Activated CD4-positive, alpha-beta memory T cell treated with anti-CD3 and anti-CD28 coated beads, Interleukin-2, amount 10 ng/mL, durations not matched to agents 7 days and 5 days (primary cell): ENCODE measurements around the gene MALT1. TPM values are rescaled to one million over a fixed set of nuclear protein-coding genes. Genes with fewer than 3 reads are reported as not detected.

Source experiments
- CTCF ChIA-PET: fragments of 350-600 bp; sonication (Branson Sonifier 250); formaldehyde crosslinking; loops from one replicate; lab custom pipeline; 2021; ENCODE audit warnings: antibody characterized with exemption, inconsistent platforms; lab: Charles Lee
- POLR2A ChIA-PET: fragments of 350-600 bp; sonication (Branson Sonifier 250); formaldehyde crosslinking; loops from one replicate; lab custom pipeline; 2021; ENCODE audit warnings: antibody characterized with exemption; lab: Charles Lee
- DNase-seq: peaks from one replicate; pipeline ENCODE4 v3.0.0-alpha.2; 2020
- H3K27ac Mint-ChIP-seq: one replicate; pipeline ENCODE4 v1.8.0; 2021; ENCODE audit warnings: mild to moderate bottlenecking, mixed read lengths
- H3K27me3 Mint-ChIP-seq: one replicate; pipeline ENCODE4 v1.8.0; 2021; ENCODE audit warnings: mixed read lengths
- H3K36me3 Mint-ChIP-seq: one replicate; pipeline ENCODE4 v1.8.0; 2021; ENCODE audit warnings: low read depth, mixed read lengths
- H3K4me1 Mint-ChIP-seq: one replicate; pipeline ENCODE4 v1.8.0; 2021; ENCODE audit warnings: mixed read lengths
- H3K4me3 Mint-ChIP-seq: one replicate; pipeline ENCODE4 v1.8.0; 2021; ENCODE audit warnings: mild to moderate bottlenecking, mixed read lengths
- H3K9me3 Mint-ChIP-seq: one replicate; pipeline ENCODE4 v1.8.0; 2021; ENCODE audit warnings: mixed read lengths
- total RNA-seq, 2 experiments: library from RNA; stranded (reverse); gene quantifications; one replicate each; pipeline ENCODE4 v1.2.3, GENCODE V29; 2021

The MALT1 gene
- total RNA-seq, 2 experiments from 2014 or later = 41.0 to 43.0 TPM

GRCh38 chr18:58785870-58786269 lies 114.6 kb downstream of the MALT1 start:
- Mint-ChIP-seq H3K9me3 (no peaks in the 10 kb centered on the region), H3K27ac (no peak overlapping the region), H3K4me1 (peaks cover 2% of the 10 kb centered on the region), H3K27me3 (peaks cover 10% of the 10 kb centered on the region), H3K36me3 (no peaks in the 10 kb centered on the region), H3K4me3 (no peak overlapping the region)
- ChIA-PET POLR2A (no interaction called here), CTCF (interaction anchor here (0.6 to 1.4 kb wide), 2 partner anchors 10 to 285 kb away, joined by 3 read pairs; no protein-coding TSS in a partner anchor)
- no peak for DNase-seq

GRCh38 chr18:58787536-58788149 lies 116.4 kb downstream of the MALT1 start:
- CTCF ChIA-PET = no interaction called here
- Mint-ChIP-seq H3K4me3 (no peak overlapping the region), H3K27me3 (peaks cover 8% of the 10 kb centered on the region), H3K9me3 (no peaks in the 10 kb centered on the region), H3K36me3 (no peaks in the 10 kb centered on the region), H3K27ac (no peak overlapping the region), H3K4me1 (no peaks in the 10 kb centered on the region)
- POLR2A ChIA-PET = no interaction called here
- no peak for DNase-seq

- Mint-ChIP-seq H3K4me1 (no peaks in the 10 kb centered on the region), H3K4me3 (no peak overlapping the region), H3K27me3 (peaks cover 8% of the 10 kb centered on the region), H3K27ac (no peak overlapping the region), H3K9me3 (no peaks in the 10 kb centered on the region), H3K36me3 (no peaks in the 10 kb centered on the region)
- POLR2A ChIA-PET = no interaction called here
- DNase-seq = no peak
- CTCF ChIA-PET = no interaction called here
These were observed 117.2 kb downstream of the MALT1 start for GRCh38 chr18:58788470-58788869.

DNA sequence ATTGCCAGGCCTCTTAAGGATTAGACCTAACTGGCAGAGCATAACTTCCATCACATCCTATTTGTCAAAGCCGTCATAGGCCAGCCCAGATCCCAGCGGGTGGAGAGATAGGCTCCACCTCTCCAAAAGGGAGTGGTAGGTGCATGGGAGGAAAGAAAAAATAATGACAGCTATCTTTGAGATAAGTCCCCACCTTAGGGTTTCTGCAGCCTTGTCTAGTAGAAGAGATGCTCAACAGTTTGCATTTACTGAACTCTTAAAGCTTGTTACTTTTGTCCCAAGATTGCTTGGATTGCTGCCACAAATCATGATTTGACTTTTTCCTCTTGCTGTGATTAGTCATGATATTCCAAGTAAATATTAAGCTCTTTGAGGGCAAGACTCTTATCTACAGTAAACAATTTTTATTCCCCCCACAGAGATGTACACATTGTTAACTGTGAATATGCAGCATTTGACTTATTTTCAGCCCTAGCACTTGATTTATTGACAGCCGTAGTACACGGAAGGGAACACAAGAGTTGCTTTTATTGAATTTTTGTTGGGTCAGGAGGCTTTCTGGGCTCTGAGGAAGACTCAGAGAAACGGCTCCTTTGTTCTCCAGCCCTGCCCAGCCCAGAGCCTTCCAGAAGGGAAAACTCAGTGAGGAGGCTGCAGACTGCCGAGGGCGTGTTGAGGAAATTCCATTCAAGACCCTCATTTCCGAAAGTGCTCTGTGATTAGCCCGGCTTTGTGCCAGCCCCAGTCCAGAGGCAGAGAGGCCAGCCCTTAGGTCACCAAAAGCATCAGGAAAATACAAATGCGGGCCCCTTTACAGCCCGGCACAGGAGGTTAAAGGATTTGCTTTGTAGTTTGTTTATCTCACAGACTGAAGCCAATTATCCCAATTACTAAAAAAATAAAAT lies 118.0 kb downstream of the MALT1 start:
- no peaks in the 10 kb centered on the region for H3K4me1 Mint-ChIP-seq
- CTCF ChIA-PET = no interaction called here
- POLR2A ChIA-PET = no interaction called here
- peaks cover 8% of the 10 kb centered on the region for H3K27me3 Mint-ChIP-seq
- H3K27ac Mint-ChIP-seq = no peak overlapping the region
- no peak for DNase-seq
- no peak overlapping the region for H3K4me3 Mint-ChIP-seq
- no peaks in the 10 kb centered on the region for H3K36me3 Mint-ChIP-seq
- H3K9me3 Mint-ChIP-seq = no peaks in the 10 kb centered on the region

DNA sequence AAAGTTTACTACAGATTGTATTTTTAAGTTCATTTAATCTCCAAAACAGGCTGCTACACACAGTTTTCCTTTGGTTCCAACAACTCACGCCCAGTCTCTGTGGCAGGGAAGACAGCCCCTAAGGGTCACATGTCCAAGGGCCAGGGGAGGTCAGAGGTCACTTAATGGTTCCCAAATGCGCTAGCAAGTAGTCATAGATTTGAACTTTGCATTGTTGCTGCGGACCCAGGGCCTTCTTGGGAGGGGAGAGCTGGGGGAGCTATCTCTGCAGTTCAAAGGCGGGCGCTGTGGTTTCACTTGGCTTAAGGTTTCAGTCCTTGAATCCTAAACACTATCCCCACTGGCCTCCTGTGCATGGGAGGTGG lies 118.6 kb downstream of the MALT1 start:
- no peak overlapping the region for H3K27ac Mint-ChIP-seq
- no peak overlapping the region for H3K4me3 Mint-ChIP-seq
- no peaks in the 10 kb centered on the region for H3K36me3 Mint-ChIP-seq

GRCh38 chr18:58792086-58792485 lies 120.8 kb downstream of the MALT1 start:
- no peak overlapping the region for H3K27ac Mint-ChIP-seq
- H3K4me3 Mint-ChIP-seq = no peak overlapping the region
- ChIA-PET CTCF (interaction anchor here (1.1 to 2.6 kb wide), 3 partner anchors 14 to 24 kb away, joined by 3 to 5 read pairs (median 3); no protein-coding TSS in a partner anchor), POLR2A (no interaction called here)
- no peaks in the 10 kb centered on the region for H3K36me3 Mint-ChIP-seq
- no peaks in the 10 kb centered on the region for H3K4me1 Mint-ChIP-seq
- H3K9me3 Mint-ChIP-seq = no peaks in the 10 kb centered on the region
- peaks cover 7% of the 10 kb centered on the region for H3K27me3 Mint-ChIP-seq
- DNase-seq = no peak

More for the DNA sequence above, 118.6 kb downstream of the MALT1 start:
- no peaks in the 10 kb centered on the region for H3K9me3 Mint-ChIP-seq
- H3K27me3 Mint-ChIP-seq = peaks cover 8% of the 10 kb centered on the region
- DNase-seq = no peak
- POLR2A ChIA-PET = no interaction called here
- no peaks in the 10 kb centered on the region for H3K4me1 Mint-ChIP-seq
- CTCF ChIA-PET = no interaction called here

- H3K36me3 Mint-ChIP-seq = no peaks in the 10 kb centered on the region
These were observed 122.1 kb downstream of the MALT1 start for GRCh38 chr18:58793361-58793760.

GRCh38 chr18:58796220-58796619 lies 125.0 kb downstream of the MALT1 start:
- no peak overlapping the region for H3K27ac Mint-ChIP-seq
- H3K9me3 Mint-ChIP-seq = no peaks in the 10 kb centered on the region
- DNase-seq = no peak
- no peaks in the 10 kb centered on the region for H3K4me1 Mint-ChIP-seq
- H3K27me3 Mint-ChIP-seq = no peaks in the 10 kb centered on the region
- H3K36me3 Mint-ChIP-seq = no peaks in the 10 kb centered on the region
- no peak overlapping the region for H3K4me3 Mint-ChIP-seq
- POLR2A ChIA-PET = no interaction called here
- CTCF ChIA-PET = interaction anchor here (0.7 kb wide), 1 partner anchor 11 kb away, joined by 3 read pairs; no protein-coding TSS in a partner anchor

More at GRCh38 chr18:58793361-58793760, 122.1 kb downstream of the MALT1 start:
- no peak for DNase-seq
- H3K9me3 Mint-ChIP-seq = no peaks in the 10 kb centered on the region
- H3K4me1 Mint-ChIP-seq = no peaks in the 10 kb centered on the region
- no peak overlapping the region for H3K27ac Mint-ChIP-seq
- CTCF ChIA-PET = interaction anchor here (2.6 kb wide), 1 partner anchor 25 kb away, joined by 5 read pairs; no protein-coding TSS in a partner anchor
- POLR2A ChIA-PET = no interaction called here
- peaks cover 4% of the 10 kb centered on the region for H3K27me3 Mint-ChIP-seq
- H3K4me3 Mint-ChIP-seq = no peak overlapping the region

DNA sequence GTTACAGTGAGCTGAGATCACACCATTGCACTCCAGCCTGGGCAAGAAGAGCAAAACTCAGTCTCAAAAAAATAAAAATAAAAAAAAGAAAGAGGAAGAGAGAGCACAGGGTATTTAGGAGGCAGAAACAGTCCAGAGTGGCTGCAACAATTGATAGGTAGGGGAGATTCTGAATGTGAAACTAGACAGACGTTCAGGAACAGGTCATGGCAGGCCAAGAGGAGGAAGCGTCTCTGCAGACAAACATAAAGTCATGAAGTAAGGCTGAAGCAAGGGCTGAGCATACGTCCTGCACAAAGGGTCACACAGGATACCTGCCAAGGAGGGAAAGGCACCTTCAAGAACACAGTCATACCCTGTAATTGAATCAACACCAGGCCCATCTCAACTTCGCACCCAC lies 129.3 kb downstream of the MALT1 start:
- ChIA-PET POLR2A (no interaction called here), CTCF (no interaction called here)
- no peak overlapping the region for H3K27ac Mint-ChIP-seq
- no peak for DNase-seq
- peaks cover 7% of the 10 kb centered on the region for H3K27me3 Mint-ChIP-seq
- H3K36me3 Mint-ChIP-seq = no peaks in the 10 kb centered on the region
- no peaks in the 10 kb centered on the region for H3K4me1 Mint-ChIP-seq
- no peak overlapping the region for H3K4me3 Mint-ChIP-seq
- H3K9me3 Mint-ChIP-seq = no peaks in the 10 kb centered on the region

DNA sequence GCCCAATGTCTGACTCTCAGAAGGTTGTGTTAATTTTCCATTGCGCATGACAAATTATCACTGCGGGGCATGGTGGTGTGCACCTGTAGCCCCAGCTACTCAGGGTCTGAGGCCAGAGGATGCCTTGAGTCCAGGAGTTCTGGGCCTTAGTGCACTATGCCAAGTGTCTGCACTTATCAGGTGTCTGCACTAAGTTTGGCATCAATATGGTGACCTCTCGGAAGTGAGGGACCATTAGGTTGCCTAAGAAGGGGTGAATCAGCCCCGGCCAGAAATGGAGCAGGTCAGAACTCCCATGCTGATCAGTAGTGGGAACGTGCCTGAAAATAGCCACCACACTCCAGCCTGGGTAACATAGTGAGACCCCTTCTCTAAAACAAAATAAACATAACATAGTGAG lies 131.7 kb downstream of the MALT1 start:
- ChIA-PET POLR2A (no interaction called here), CTCF (no interaction called here)
- no peaks in the 10 kb centered on the region for H3K9me3 Mint-ChIP-seq
- peaks cover 7% of the 10 kb centered on the region for H3K27me3 Mint-ChIP-seq
- no peak for DNase-seq
- H3K27ac Mint-ChIP-seq = no peak overlapping the region
- H3K4me1 Mint-ChIP-seq = peaks cover 8% of the 10 kb centered on the region
- H3K4me3 Mint-ChIP-seq = no peak overlapping the region
- H3K36me3 Mint-ChIP-seq = no peaks in the 10 kb centered on the region

DNA sequence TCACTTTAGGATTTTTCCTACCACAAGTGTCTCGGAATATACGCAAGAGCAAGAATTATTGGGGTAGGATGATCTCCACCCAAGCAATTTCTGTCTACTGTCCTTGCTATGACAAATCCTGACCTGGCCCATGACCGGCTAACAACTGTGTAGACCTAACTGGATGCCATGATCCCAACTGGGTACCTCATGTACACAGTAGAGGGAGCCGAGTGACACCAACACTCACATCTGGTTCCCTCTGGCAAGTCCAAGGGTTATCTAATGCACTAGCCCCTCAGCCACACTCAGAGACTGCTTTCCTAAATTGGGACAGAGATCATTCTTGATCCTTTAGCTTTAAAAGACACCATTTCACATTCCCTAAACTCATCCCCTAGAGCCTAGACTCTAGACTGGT lies 132.7 kb downstream of the MALT1 start:
- Mint-ChIP-seq H3K27ac (no peak overlapping the region), H3K4me3 (no peak overlapping the region), H3K4me1 (peaks cover 8% of the 10 kb centered on the region), H3K9me3 (no peaks in the 10 kb centered on the region), H3K36me3 (no peaks in the 10 kb centered on the region), H3K27me3 (peaks cover 7% of the 10 kb centered on the region)
- POLR2A ChIA-PET = no interaction called here
- DNase-seq = no peak
- CTCF ChIA-PET = no interaction called here
